ENCODE results near the gene GLCCI1.

Gene GLCCI1

GRCh38 chr7:8051998-8052397, 83.4 kb downstream of the GLCCI1 start:
- ATAC-seq = no peak
- TF ChIP-seq BACH2 (CRISPR knock-in tag; IDR thresholded peaks at IDR 0.05; ENCODE audit: borderline replicate concordance) = no peak
- TF ChIP-seq ZFP3 (CRISPR knock-in tag; IDR thresholded peaks at IDR 0.05) = no peak
- no peak for TF ChIP-seq TOX (CRISPR knock-in tag; IDR thresholded peaks at IDR 0.05; ENCODE audit: borderline replicate concordance)
- TF ChIP-seq ISL1 (CRISPR knock-in tag; IDR thresholded peaks at IDR 0.05) = no peak
- no peak for TF ChIP-seq CSDC2 (CRISPR knock-in tag; IDR thresholded peaks at IDR 0.05)
- TF ChIP-seq TSHZ2 (CRISPR knock-in tag; IDR thresholded peaks at IDR 0.05) = no peak
- no peak for TF ChIP-seq TCF4 (CRISPR knock-in tag; IDR thresholded peaks at IDR 0.05; ENCODE audit: borderline replicate concordance)
- no peak for TF ChIP-seq ZC3H10 (CRISPR knock-in tag; IDR thresholded peaks at IDR 0.05)
- no peak for TF ChIP-seq ZNF8 (CRISPR knock-in tag; IDR thresholded peaks at IDR 0.05)
- TF ChIP-seq POU6F1 (CRISPR knock-in tag; IDR thresholded peaks at IDR 0.05; ENCODE audit: borderline replicate concordance, low read depth) = no peak
- no peak for TF ChIP-seq PATZ1 (CRISPR knock-in tag; IDR thresholded peaks at IDR 0.05; ENCODE audit: borderline replicate concordance)
- TF ChIP-seq SNAI2 (CRISPR knock-in tag; IDR thresholded peaks at IDR 0.05) = no peak
- TF ChIP-seq ZFP30 (CRISPR knock-in tag; IDR thresholded peaks at IDR 0.05) = no peak
- TF ChIP-seq ARNTL (CRISPR knock-in tag; IDR thresholded peaks at IDR 0.05; ENCODE audit: borderline replicate concordance, low read depth) = no peak
- no peak for TF ChIP-seq PPARA (CRISPR knock-in tag; IDR thresholded peaks at IDR 0.05; ENCODE audit: borderline replicate concordance)

- no peak for ATAC-seq
- TF ChIP-seq TOX (CRISPR knock-in tag; IDR thresholded peaks at IDR 0.05; ENCODE audit: borderline replicate concordance) (no peak), PPARA (CRISPR knock-in tag; IDR thresholded peaks at IDR 0.05; ENCODE audit: borderline replicate concordance) (no peak), POU6F1 (CRISPR knock-in tag; IDR thresholded peaks at IDR 0.05; ENCODE audit: borderline replicate concordance, low read depth) (no peak), RARB (CRISPR knock-in tag; IDR thresholded peaks at IDR 0.05) (no peak), ESRRG (CRISPR knock-in tag; IDR thresholded peaks at IDR 0.05) (no peak), ZNF565 (CRISPR knock-in tag; conservative IDR thresholded peaks at IDR 0.05; ENCODE audit: low read depth) (no peak), ISL1 (CRISPR knock-in tag; IDR thresholded peaks at IDR 0.05) (no peak), ZNF70 (CRISPR knock-in tag; IDR thresholded peaks at IDR 0.05) (no peak)
These were observed 84.2 kb downstream of the GLCCI1 start for GRCh38 chr7:8052824-8053223.

GRCh38 chr7:8056439-8056838, 87.8 kb downstream of the GLCCI1 start:
- TF ChIP-seq PATZ1 (CRISPR knock-in tag; IDR thresholded peaks at IDR 0.05; ENCODE audit: borderline replicate concordance) = no peak
- TF ChIP-seq GLIS3 (CRISPR knock-in tag; IDR thresholded peaks at IDR 0.05) = no peak
- no peak for TF ChIP-seq TSHZ2 (CRISPR knock-in tag; IDR thresholded peaks at IDR 0.05)
- TF ChIP-seq ZNF8 (CRISPR knock-in tag; IDR thresholded peaks at IDR 0.05) = no peak
- TF ChIP-seq SNAI2 (CRISPR knock-in tag; IDR thresholded peaks at IDR 0.05) = no peak
- TF ChIP-seq ZNF565 (CRISPR knock-in tag; conservative IDR thresholded peaks at IDR 0.05; ENCODE audit: low read depth) = no peak
- TF ChIP-seq OSR1 (CRISPR knock-in tag; IDR thresholded peaks at IDR 0.05) = no peak
- TF ChIP-seq TCF4 (CRISPR knock-in tag; IDR thresholded peaks at IDR 0.05; ENCODE audit: borderline replicate concordance) = no peak
- no peak for TF ChIP-seq ZFP30 (CRISPR knock-in tag; IDR thresholded peaks at IDR 0.05)
- TF ChIP-seq ISL1 (CRISPR knock-in tag; IDR thresholded peaks at IDR 0.05) = no peak
- ATAC-seq = no peak

Measured in SK-N-SH treated with all-trans-retinoic acid at 6 μM for 48 hours (cell line).